Measurements from ENCODE around the gene MZB1. TPM values are rescaled to one million over a fixed set of nuclear protein-coding genes. Genes with fewer than 3 reads are reported as not detected.

MZB1 gene
- total and polyA plus RNA-seq, 4 donors, result 0.64 to 3.9 (median 1.5) TPM

DNA sequence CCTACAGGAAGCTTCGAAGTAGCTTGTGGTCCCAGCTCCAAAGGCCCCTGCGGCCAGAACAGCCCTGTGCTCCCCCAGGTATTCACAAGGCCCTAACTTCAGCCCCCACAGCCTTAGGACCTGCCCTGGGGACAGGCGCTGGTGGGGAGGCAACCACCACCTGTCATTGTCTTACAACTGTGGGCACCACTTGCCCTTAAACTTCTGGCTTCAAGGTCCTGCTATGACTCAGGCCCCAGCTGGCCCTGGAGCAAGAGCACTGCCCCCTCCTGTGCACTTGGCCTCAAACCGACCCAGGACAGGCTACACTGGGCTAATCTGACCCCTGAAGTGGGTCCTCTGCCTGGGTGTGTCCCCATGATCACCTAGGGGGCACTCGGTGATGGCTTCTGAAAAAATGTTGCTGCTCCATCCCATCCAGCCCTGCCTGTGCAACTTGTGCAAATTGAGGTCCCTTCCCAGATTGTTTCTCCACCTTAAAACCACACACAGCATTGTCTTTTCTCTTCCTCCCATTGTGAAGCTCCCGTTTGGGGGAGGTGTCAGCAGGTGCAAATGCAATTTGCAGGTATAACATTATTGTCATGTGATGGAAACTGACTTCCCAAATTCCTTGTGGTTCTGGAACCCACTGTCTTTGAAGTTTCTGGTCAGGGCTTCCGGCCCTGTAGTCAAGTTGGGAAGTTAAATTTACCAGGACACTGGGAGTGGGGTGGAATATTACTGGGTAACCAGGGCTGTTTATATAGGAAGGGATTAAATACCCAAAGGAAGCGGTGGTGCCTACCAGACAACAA is 6.3 kb upstream of the MZB1 start:
- no peak for DNase-seq
- no peaks in the 10 kb centered on the region for H3K4me1 ChIP-seq (ENCODE audit: control insufficient read depth in 1 of 2, insufficient read depth in 2 of 2, low read length in 2 of 2)
- no peaks in the 10 kb centered on the region for H3K36me3 ChIP-seq (ENCODE audit: control insufficient read depth in 1 of 2, insufficient read depth in 2 of 2, low read length in 1 of 2)
- H3K4me3 ChIP-seq (ENCODE audit: low read length in 2 of 2), result no peak overlapping the region
- H3K27me3 ChIP-seq (ENCODE audit: control insufficient read depth in 1 of 2, insufficient read depth in 2 of 2, low read length in 1 of 2), result no peaks in the 10 kb centered on the region
- no peak for ATAC-seq (ENCODE audit: low FRiP score)
- H3K9me3 ChIP-seq (ENCODE audit: control insufficient read depth, low read length), result no peaks in the 10 kb centered on the region
- H3K27ac ChIP-seq (ENCODE audit: low read depth in 1 of 2, low read length in 2 of 2), result no peak overlapping the region
- intact Hi-C loops (cut with DNase I), result no loop called here
- 84 to 88% methylated on average over 8 of the region's 8 CpGs for WGBS, 2 donors

DNA sequence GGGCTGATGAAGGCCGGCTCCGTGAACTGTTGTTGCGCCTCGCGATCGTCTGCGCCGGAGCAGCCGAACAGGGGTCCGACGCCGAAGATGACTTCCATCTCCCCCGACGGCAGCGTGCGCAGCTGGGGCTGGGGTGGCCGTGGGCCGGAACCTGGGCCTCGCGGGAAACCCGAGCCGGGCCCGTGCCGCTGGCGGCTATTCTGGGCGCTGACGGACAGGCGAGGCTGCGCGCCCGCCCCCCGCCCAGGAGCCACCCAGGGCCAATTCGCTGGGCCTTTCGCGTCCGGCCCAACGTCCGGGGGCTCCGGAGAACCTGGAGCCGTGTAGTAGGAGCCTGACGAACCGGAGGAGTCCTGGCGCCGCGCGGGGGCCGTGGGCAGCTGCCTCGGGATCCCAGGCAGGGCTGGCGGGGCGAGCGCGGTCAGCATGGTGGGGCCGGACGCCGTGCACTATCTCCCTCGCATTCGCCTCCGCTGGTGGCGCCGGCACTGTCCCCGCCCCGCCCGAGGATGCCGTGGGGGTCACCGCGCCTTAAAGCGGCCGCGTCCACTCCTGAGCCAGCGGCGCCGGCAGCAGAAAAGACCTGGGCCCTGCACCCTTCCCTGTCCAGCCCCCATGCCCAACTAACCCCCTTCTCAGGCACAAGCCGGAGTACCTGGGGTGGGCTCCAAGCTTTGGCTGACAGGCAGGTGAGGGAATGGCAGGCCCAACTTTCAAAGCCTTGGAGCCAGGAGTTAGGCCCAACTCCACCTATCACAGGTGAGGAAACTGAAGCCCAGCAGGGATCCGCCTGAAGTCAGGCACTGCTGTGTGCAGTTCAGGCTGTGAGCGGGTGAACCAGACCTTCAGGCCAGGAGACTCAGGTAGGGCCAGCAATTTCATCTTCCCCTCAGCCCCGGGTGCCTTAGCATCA is 5.2 kb upstream of the MZB1 start, which contains the start of gene PROB1:
Gene PROB1 (minus strand): TSS at position 451 of the 913 bp plus-strand sequence. CDS start 23 bp downstream, at position 428.
- WGBS, 2 donors, result 11 to 17% methylated on average over 66 to 76 of the region's 76 CpGs
- H3K27ac ChIP-seq (ENCODE audit: low read depth in 1 of 2, low read length in 2 of 2), result no peak within 1 kb of the TSS
- DNase-seq (peak in 1 of 2 donors; percentile 86), ATAC-seq (ENCODE audit: low FRiP score) (peak; percentile 56)
- no peaks in the 10 kb centered on the region for H3K36me3 ChIP-seq (ENCODE audit: control insufficient read depth in 1 of 2, insufficient read depth in 2 of 2, low read length in 1 of 2)
- H3K9me3 ChIP-seq (ENCODE audit: control insufficient read depth, low read length), result no peaks in the 10 kb centered on the region
- H3K27me3 ChIP-seq (ENCODE audit: control insufficient read depth in 1 of 2, insufficient read depth in 2 of 2, low read length in 1 of 2), result no peaks in the 10 kb centered on the region
- H3K4me1 ChIP-seq (ENCODE audit: control insufficient read depth in 1 of 2, insufficient read depth in 2 of 2, low read length in 2 of 2), result no peaks in the 10 kb centered on the region
- intact Hi-C loops (cut with DNase I), result no loop called here
- H3K4me3 ChIP-seq (ENCODE audit: low read length in 2 of 2), result peak within 1 kb of the TSS; percentile 1 to 9

DNA sequence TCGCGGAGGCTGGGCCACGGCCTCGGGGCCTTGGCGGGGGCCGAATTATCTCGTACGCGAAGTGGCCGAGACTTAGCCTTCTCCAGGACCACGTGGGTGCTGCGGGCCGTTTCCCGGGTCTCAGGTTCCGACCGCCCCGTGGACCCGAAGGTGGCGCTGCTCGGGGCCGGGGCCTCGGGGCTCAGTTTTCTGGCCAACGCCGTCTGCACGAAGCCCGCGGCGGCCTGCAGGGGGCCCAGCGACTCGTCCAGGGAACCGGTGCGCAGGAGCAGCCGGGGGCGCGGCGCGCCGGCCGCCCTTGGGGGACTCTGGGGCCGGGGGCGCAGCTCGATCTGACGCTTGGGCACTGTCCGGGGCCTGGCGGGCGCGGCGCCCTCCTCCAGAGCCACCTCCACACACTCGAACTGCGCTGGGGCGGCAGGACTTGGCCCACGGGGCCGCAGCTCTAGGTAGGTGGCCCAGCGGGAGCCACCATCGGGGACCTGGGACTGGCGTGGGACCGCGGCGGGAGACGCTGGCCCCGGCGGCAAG is 4.5 kb upstream of the MZB1 start:
- peak; percentile 22 for ATAC-seq (ENCODE audit: low FRiP score)
- no peaks in the 10 kb centered on the region for H3K4me1 ChIP-seq (ENCODE audit: control insufficient read depth in 1 of 2, insufficient read depth in 2 of 2, low read length in 2 of 2)
- 2 to 3% methylated on average over 36 to 62 of the region's 62 CpGs for WGBS, 2 donors
- H3K9me3 ChIP-seq (ENCODE audit: control insufficient read depth, low read length), result no peaks in the 10 kb centered on the region
- H3K36me3 ChIP-seq (ENCODE audit: control insufficient read depth in 1 of 2, insufficient read depth in 2 of 2, low read length in 1 of 2), result no peaks in the 10 kb centered on the region
- no peaks in the 10 kb centered on the region for H3K27me3 ChIP-seq (ENCODE audit: control insufficient read depth in 1 of 2, insufficient read depth in 2 of 2, low read length in 1 of 2)
- intact Hi-C loops (cut with DNase I), result no loop called here
- DNase-seq, result peak in 1 of 2 donors; percentile 88
- H3K4me3 ChIP-seq (ENCODE audit: low read length in 2 of 2), result peak overlapping the region; percentile 1 to 9
- H3K27ac ChIP-seq (ENCODE audit: low read depth in 1 of 2, low read length in 2 of 2), result no peak overlapping the region

DNA sequence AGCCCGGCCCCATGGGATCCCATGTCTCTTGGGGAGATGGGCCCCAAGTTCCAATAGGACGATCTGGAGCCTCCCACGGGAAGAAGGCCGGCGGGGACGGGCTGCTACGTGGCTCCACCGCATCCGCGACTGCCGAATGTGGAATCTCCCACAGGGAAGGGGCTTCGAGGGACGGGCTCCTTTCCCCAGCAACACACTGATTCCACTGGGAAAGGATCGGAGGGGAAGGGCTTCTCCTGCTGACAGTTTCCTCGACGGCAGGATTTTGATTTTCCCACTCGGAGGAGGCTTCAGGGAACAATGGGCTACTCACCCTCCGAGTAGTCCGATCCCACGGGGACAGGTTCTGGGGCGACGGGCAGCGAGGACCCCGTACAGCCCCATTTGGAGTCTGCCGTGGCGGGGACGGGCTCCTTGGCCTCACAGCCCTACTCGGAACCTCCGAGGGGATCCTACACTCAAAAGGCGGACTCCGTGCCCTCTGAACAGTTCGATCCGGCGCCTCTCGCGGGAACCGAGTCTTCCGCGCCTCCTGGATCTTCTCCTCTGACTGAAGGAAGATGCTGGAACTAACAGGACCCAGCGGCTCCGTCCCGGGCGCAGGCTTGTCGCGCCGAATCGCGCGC is 3.9 kb upstream of the MZB1 start:
- 6 to 8% methylated on average over 49 of the region's 49 CpGs for WGBS, 2 donors
- intact Hi-C loops (cut with DNase I), result no loop called here
- Histone ChIP-seq H3K4me1 (ENCODE audit: control insufficient read depth in 1 of 2, insufficient read depth in 2 of 2, low read length in 2 of 2) (no peaks in the 10 kb centered on the region), H3K27me3 (ENCODE audit: control insufficient read depth in 1 of 2, insufficient read depth in 2 of 2, low read length in 1 of 2) (no peaks in the 10 kb centered on the region), H3K4me3 (ENCODE audit: low read length in 2 of 2) (peak overlapping the region; percentile 1 to 9), H3K27ac (ENCODE audit: low read depth in 1 of 2, low read length in 2 of 2) (no peak overlapping the region), H3K36me3 (ENCODE audit: control insufficient read depth in 1 of 2, insufficient read depth in 2 of 2, low read length in 1 of 2) (no peaks in the 10 kb centered on the region), H3K9me3 (ENCODE audit: control insufficient read depth, low read length) (no peaks in the 10 kb centered on the region)
- ATAC-seq (ENCODE audit: low FRiP score), result no peak
- DNase-seq, result peak in 1 of 2 donors; percentile 43

DNA sequence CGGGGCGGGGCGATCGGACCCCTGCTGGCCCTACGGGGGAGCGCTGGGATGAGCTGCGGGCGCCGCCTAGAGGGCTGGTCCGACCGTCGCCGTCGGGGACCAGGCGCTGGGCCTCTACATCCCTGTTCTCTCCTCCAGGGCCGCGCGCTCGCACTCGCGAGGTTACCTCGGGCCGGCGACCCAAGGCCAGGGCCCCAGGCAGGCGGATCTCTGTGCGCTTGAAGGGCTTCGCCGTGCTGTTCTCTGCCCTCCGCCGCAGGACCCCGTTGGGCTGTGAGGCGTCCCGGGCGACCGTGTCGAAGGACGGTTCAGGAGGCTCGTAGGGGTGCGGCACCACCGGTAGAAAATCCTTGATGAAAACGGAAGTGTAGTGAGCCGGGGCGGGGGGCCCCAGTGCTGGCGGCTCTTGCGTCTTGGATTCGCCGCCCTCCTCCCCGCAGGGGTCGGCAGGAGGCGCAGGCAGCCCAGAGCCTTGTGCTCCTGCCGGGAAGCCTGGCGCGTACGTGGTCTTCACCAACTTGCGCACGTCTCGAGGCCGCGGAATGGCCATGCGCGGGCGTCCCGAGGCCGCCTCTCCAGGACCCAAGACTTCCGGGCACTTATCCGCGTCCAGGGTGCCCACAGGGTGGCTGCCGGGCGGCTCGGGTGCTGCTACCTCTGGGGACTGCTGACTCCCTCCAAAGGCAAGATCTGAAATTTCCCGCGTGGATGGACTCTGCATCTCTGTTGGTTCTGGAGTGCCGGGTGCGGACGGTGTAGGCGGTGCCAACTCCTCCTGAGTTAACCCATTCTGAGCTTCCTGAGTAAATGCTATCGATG is 3.2 kb upstream of the MZB1 start:
- Histone ChIP-seq H3K27ac (ENCODE audit: low read depth in 1 of 2, low read length in 2 of 2) (no peak overlapping the region), H3K27me3 (ENCODE audit: control insufficient read depth in 1 of 2, insufficient read depth in 2 of 2, low read length in 1 of 2) (no peaks in the 10 kb centered on the region), H3K9me3 (ENCODE audit: control insufficient read depth, low read length) (no peaks in the 10 kb centered on the region), H3K4me3 (ENCODE audit: low read length in 2 of 2) (peak overlapping the region; percentile 3 to 9), H3K36me3 (ENCODE audit: control insufficient read depth in 1 of 2, insufficient read depth in 2 of 2, low read length in 1 of 2) (no peaks in the 10 kb centered on the region), H3K4me1 (ENCODE audit: control insufficient read depth in 1 of 2, insufficient read depth in 2 of 2, low read length in 2 of 2) (no peaks in the 10 kb centered on the region)
- DNase-seq (peak; percentile 73 to 87), ATAC-seq (ENCODE audit: low FRiP score) (peak; percentile 49)
- intact Hi-C loops (cut with DNase I), result no loop called here
- 3 to 5% methylated on average over 53 to 77 of the region's 77 CpGs for WGBS, 2 donors

DNA sequence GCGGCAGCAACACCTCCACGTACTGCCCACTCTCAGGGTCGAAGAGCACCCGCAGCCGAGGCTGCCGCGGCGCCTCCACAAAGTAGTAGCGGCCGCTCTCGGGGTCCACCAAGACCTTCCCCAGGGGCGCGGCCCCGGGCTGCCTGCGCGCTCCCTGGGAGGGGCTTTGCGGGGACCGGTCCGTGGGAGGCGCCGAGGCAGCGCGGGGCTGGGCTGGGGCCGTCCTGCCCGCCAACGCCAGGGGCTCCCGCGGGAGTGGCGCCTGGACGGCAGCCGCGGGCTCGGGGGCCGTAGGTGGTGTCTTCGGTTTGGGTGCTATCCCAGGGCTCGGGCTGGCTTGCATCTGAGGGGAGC is 2.6 kb upstream of the MZB1 start:
- Histone ChIP-seq H3K36me3 (ENCODE audit: control insufficient read depth in 1 of 2, insufficient read depth in 2 of 2, low read length in 1 of 2) (no peaks in the 10 kb centered on the region), H3K27me3 (ENCODE audit: control insufficient read depth in 1 of 2, insufficient read depth in 2 of 2, low read length in 1 of 2) (no peaks in the 10 kb centered on the region), H3K4me3 (ENCODE audit: low read length in 2 of 2) (no peak overlapping the region), H3K27ac (ENCODE audit: low read depth in 1 of 2, low read length in 2 of 2) (no peak overlapping the region), H3K4me1 (ENCODE audit: control insufficient read depth in 1 of 2, insufficient read depth in 2 of 2, low read length in 2 of 2) (no peaks in the 10 kb centered on the region), H3K9me3 (ENCODE audit: control insufficient read depth, low read length) (no peaks in the 10 kb centered on the region)
- ATAC-seq (ENCODE audit: low FRiP score) (no peak), DNase-seq (peak in 1 of 2 donors; percentile 74)
- intact Hi-C loops (cut with DNase I), result no loop called here
- 14 to 28% methylated on average over 35 to 36 of the region's 36 CpGs for WGBS, 2 donors

DNA sequence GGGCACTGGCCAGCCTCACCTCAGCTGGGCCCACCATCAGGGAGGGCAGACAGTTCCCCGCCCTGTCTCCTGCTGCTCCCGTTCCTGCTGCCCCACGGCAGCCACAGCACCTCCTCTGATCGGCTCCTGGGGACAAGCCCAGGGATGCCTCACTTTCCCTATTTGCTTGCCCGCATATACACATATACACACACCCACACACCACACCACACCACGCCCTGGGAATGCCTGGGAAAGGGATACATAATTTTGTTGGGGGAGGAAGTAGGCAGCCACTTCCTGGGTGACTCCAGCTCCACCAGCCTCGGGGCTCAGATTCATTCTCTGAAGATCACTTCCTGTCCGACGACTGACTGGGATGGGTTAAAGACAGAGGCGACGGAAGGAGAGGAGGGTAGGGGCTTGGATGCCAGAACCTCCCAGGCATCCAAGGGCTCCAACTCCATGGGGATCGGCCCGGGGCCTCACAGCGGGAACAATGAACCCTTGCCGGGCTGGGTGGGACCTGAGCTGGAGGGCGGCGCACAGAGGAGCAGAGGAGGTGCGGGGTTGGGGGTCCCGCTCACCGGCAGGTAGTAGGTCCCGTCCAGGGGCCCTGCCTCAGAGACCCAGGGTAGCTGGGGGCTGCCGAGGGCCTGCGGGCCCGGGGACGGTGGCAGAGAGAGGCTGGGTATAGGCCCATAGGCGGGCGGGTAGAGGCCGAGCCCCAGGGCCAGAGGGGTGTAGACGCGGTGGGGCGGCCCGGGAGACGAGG is 2.0 kb upstream of the MZB1 start:
- 78 to 81% methylated on average over 28 to 33 of the region's 33 CpGs for WGBS, 2 donors

More for the DNA sequence above, 2.0 kb upstream of the MZB1 start:
- DNase-seq (no peak), ATAC-seq (ENCODE audit: low FRiP score) (no peak)
- no peaks in the 10 kb centered on the region for H3K27me3 ChIP-seq (ENCODE audit: control insufficient read depth in 1 of 2, insufficient read depth in 2 of 2, low read length in 1 of 2)
- H3K36me3 ChIP-seq (ENCODE audit: control insufficient read depth in 1 of 2, insufficient read depth in 2 of 2, low read length in 1 of 2), result no peaks in the 10 kb centered on the region
- H3K4me3 ChIP-seq (ENCODE audit: low read length in 2 of 2), result no peak overlapping the region
- H3K9me3 ChIP-seq (ENCODE audit: control insufficient read depth, low read length), result no peaks in the 10 kb centered on the region
- no peak overlapping the region for H3K27ac ChIP-seq (ENCODE audit: low read depth in 1 of 2, low read length in 2 of 2)
- H3K4me1 ChIP-seq (ENCODE audit: control insufficient read depth in 1 of 2, insufficient read depth in 2 of 2, low read length in 2 of 2), result no peaks in the 10 kb centered on the region
- intact Hi-C loops (cut with DNase I), result no loop called here
